PFSK-1 (cell line): Measurements from ENCODE around the gene SERPINB13.

Source experiments
- FOXP2 ChIP-seq: optimal IDR thresholded peaks from 2 replicates; pipeline ENCODE3; 2011; ENCODE audit warnings: borderline replicate concordance, control low read depth, inconsistent platforms; ENCODE audit not compliant: insufficient read depth; ENCODE audit errors: extremely low read length, extremely low read depth
- POLR2AphosphoS5 ChIP-seq: IDR thresholded peaks from 2 replicates; pipeline ENCODE4 v1.6.1; 2012; ENCODE audit warnings: low read depth, mild to moderate bottlenecking, control low read depth, low read length, moderate library complexity
- SIN3A ChIP-seq: IDR thresholded peaks from 2 replicates; pipeline ENCODE4 v1.6.1; 2012; ENCODE audit warnings: mild to moderate bottlenecking, low read length, moderate library complexity, borderline replicate concordance; ENCODE audit not compliant: insufficient read depth
- TAF1 ChIP-seq: IDR thresholded peaks from 2 replicates; pipeline ENCODE4 v1.6.1; 2012; ENCODE audit warnings: low read length, control low read depth, borderline replicate concordance; ENCODE audit not compliant: insufficient read depth
- TF ChIP-seq, protein P1 (sequence below), 2 experiments: IDR thresholded peaks; 2 replicates each; pipeline versions ENCODE4 v1.6.1 to v1.8.0; 2011 to 2012; ENCODE audit warnings: low read depth in 2 of 2, low read length in 2 of 2, control low read depth in 1 of 2, inconsistent platforms in 1 of 2, mild to moderate bottlenecking in 1 of 2, moderate library complexity in 1 of 2; ENCODE audit not compliant: insufficient read depth in 1 of 2

The SERPINB13 gene

GRCh38 chr18:63619661-63620060 is 32.5 kb downstream of the SERPINB13 start:
- no peak for TF ChIP-seq FOXP2
- no peak for TF ChIP-seq TAF1
- TF ChIP-seq POLR2AphosphoS5, result no peak
- TF ChIP-seq, protein P1, sequence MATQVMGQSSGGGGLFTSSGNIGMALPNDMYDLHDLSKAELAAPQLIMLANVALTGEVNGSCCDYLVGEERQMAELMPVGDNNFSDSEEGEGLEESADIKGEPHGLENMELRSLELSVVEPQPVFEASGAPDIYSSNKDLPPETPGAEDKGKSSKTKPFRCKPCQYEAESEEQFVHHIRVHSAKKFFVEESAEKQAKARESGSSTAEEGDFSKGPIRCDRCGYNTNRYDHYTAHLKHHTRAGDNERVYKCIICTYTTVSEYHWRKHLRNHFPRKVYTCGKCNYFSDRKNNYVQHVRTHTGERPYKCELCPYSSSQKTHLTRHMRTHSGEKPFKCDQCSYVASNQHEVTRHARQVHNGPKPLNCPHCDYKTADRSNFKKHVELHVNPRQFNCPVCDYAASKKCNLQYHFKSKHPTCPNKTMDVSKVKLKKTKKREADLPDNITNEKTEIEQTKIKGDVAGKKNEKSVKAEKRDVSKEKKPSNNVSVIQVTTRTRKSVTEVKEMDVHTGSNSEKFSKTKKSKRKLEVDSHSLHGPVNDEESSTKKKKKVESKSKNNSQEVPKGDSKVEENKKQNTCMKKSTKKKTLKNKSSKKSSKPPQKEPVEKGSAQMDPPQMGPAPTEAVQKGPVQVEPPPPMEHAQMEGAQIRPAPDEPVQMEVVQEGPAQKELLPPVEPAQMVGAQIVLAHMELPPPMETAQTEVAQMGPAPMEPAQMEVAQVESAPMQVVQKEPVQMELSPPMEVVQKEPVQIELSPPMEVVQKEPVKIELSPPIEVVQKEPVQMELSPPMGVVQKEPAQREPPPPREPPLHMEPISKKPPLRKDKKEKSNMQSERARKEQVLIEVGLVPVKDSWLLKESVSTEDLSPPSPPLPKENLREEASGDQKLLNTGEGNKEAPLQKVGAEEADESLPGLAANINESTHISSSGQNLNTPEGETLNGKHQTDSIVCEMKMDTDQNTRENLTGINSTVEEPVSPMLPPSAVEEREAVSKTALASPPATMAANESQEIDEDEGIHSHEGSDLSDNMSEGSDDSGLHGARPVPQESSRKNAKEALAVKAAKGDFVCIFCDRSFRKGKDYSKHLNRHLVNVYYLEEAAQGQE (IDR thresholded peaks at IDR 0.05; ENCODE audit: insufficient read depth in 1 of 2, low read depth in 2 of 2, low read length in 2 of 2), result no peak
- no peak for TF ChIP-seq SIN3A

DNA sequence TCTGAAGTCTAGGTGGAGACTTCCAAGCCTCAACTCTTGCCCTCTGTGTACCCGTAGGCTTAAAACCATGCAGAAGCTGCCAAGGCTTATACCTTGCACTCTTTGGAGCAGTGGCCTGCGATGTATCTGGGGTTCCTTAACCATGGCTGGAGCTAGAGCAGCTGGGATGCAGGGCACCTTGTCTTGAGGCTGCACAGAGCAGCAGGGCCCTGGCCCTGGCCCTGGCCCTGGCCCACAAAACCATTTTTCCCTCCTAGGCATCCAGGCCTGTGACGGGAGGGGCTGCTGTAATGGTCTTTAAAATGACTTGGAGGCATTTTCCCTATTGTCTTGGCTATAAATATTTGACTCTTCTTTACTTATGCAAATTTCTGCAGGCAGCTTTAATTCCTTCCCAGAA is 37.7 kb downstream of the SERPINB13 start:
- TF ChIP-seq FOXP2 (no peak), SIN3A (no peak)
- TF ChIP-seq, protein P1 (IDR thresholded peaks at IDR 0.05; ENCODE audit: insufficient read depth in 1 of 2, low read depth in 2 of 2, low read length in 2 of 2), result no peak

- TF ChIP-seq POLR2AphosphoS5 (no peak), FOXP2 (no peak), SIN3A (no peak), TAF1 (no peak)
- TF ChIP-seq, protein P1 (IDR thresholded peaks at IDR 0.05; ENCODE audit: insufficient read depth in 1 of 2, low read depth in 2 of 2, low read length in 2 of 2), result no peak
These were observed 39.3 kb downstream of the SERPINB13 start for GRCh38 chr18:63626431-63626830.

GRCh38 chr18:63627819-63628218 is 40.7 kb downstream of the SERPINB13 start:
- TF ChIP-seq TAF1 (no peak), POLR2AphosphoS5 (no peak)

GRCh38 chr18:63637703-63638102 is 50.6 kb downstream of the SERPINB13 start:
- TF ChIP-seq TAF1 (no peak), FOXP2 (no peak), POLR2AphosphoS5 (no peak), SIN3A (no peak)
- TF ChIP-seq, protein P1 (IDR thresholded peaks at IDR 0.05; ENCODE audit: insufficient read depth in 1 of 2, low read depth in 2 of 2, low read length in 2 of 2), result no peak
